Measurements from ENCODE around the gene UAP1L1. TPM values are rescaled to one million over a fixed set of nuclear protein-coding genes. Genes with fewer than 3 reads are reported as not detected.

UAP1L1 gene
- total and polyA plus RNA-seq, 2 experiments from 2014 or later, result 2.5 to 8.1 TPM

- H3K36me3 ChIP-seq (ENCODE audit: insufficient read depth), result no peaks in the 10 kb centered on the region
- no peak overlapping the region for H3K27ac Mint-ChIP-seq
- no peaks in the 10 kb centered on the region for H3F3A ChIP-seq (replicated peaks; ENCODE audit: low read depth)
- DNase-seq (ENCODE audit: low spot score) (no peak), ATAC-seq (no peak)
- no peak overlapping the region for H2AFZ ChIP-seq
- no peak for TF ChIP-seq POLR2AphosphoS5 (IDR thresholded peaks at IDR 0.05; ENCODE audit: low read depth)
- no peak for TF ChIP-seq ZNF331 (CRISPR knock-in tag; IDR thresholded peaks at IDR 0.05; ENCODE audit: low read depth)
- no peak for TF ChIP-seq REST (IDR thresholded peaks at IDR 0.05; ENCODE audit: unreplicated experiment)
- no peak for TF ChIP-seq CREB1 (CRISPR knock-in tag; IDR thresholded peaks at IDR 0.05; ENCODE audit: low read depth)
- TF ChIP-seq EZH2phosphoT487 (IDR thresholded peaks at IDR 0.05; ENCODE audit: unreplicated experiment), result no peak
- no peak for TF ChIP-seq CTCF (conservative IDR thresholded peaks at IDR 0.05; ENCODE audit: low read depth in 2 of 2)
- TF ChIP-seq ZNF114 (CRISPR knock-in tag; IDR thresholded peaks at IDR 0.05), result no peak
- TF ChIP-seq JUNB (IDR thresholded peaks at IDR 0.05; ENCODE audit: unreplicated experiment), result no peak
- no peak for TF ChIP-seq STAT1 (IDR thresholded peaks at IDR 0.05; ENCODE audit: unreplicated experiment)
- H3K4me3 ChIP-seq, result no peak overlapping the region
- H3K9me2 ChIP-seq (ENCODE audit: insufficient read depth), result no peaks in the 10 kb centered on the region
- H3K4me3 Mint-ChIP-seq, result no peak overlapping the region
- peaks cover 15% of the 10 kb centered on the region for H3K27me3 Mint-ChIP-seq (ENCODE audit: insufficient read depth, low read depth, poor library complexity)
- H4K20me1 ChIP-seq (replicated peaks; ENCODE audit: insufficient read depth), result no peaks in the 10 kb centered on the region; the same call in 1 of the 2 replicates
- peaks cover 7% of the 10 kb centered on the region; the same call in 1 of the 2 replicates for H3K4me1 ChIP-seq (ENCODE audit: insufficient read depth)
- H3K4me2 ChIP-seq, result no peak overlapping the region
- H3K79me2 ChIP-seq (replicated peaks; ENCODE audit: insufficient read depth), result peaks cover 7% of the 10 kb centered on the region; the same call in 1 of the 2 replicates
- H3K27ac ChIP-seq (ENCODE audit: low read depth), result no peak overlapping the region
- H3K9me3 Mint-ChIP-seq, result no peaks in the 10 kb centered on the region
- peaks cover 14% of the 10 kb centered on the region for H3K27me3 ChIP-seq (ENCODE audit: insufficient read depth)
- H3K36me3 Mint-ChIP-seq (ENCODE audit: low read depth), result no peaks in the 10 kb centered on the region; the same call in 2 of the 3 replicates
- peaks cover 4% of the 10 kb centered on the region; the same call in 1 of the 3 replicates for H3K4me1 Mint-ChIP-seq
Measured at GRCh38 chr9:137040568-137040967, 36.7 kb upstream of the UAP1L1 start.

GRCh38 chr9:137041124-137041523 is 36.2 kb upstream of the UAP1L1 start:
- H3K79me2 ChIP-seq (replicated peaks; ENCODE audit: insufficient read depth), result peaks cover 7% of the 10 kb centered on the region; the same call in 1 of the 2 replicates
- no peaks in the 10 kb centered on the region for H3K9me2 ChIP-seq (ENCODE audit: insufficient read depth)
- H3K4me3 Mint-ChIP-seq, result no peak overlapping the region
- no peaks in the 10 kb centered on the region for H3K9me3 Mint-ChIP-seq
- H3K4me2 ChIP-seq, result no peak overlapping the region
- DNase-seq (ENCODE audit: low spot score) (no peak), ATAC-seq (no peak)
- no peak overlapping the region for H2AFZ ChIP-seq
- peaks cover 14% of the 10 kb centered on the region for H3K27me3 ChIP-seq (ENCODE audit: insufficient read depth)
- no peak overlapping the region for H3K4me3 ChIP-seq
- no peak overlapping the region for H3K27ac ChIP-seq (ENCODE audit: low read depth)
- no peaks in the 10 kb centered on the region for H3K36me3 ChIP-seq (ENCODE audit: insufficient read depth)
- H4K20me1 ChIP-seq (replicated peaks; ENCODE audit: insufficient read depth), result no peaks in the 10 kb centered on the region; the same call in 1 of the 2 replicates
- no peaks in the 10 kb centered on the region; the same call in 2 of the 3 replicates for H3K36me3 Mint-ChIP-seq (ENCODE audit: low read depth)
- H3K4me1 Mint-ChIP-seq, result peaks cover 4% of the 10 kb centered on the region; the same call in 1 of the 3 replicates
- H3K27ac Mint-ChIP-seq, result no peak overlapping the region
- H3F3A ChIP-seq (replicated peaks; ENCODE audit: low read depth), result no peaks in the 10 kb centered on the region
- peaks cover 15% of the 10 kb centered on the region for H3K27me3 Mint-ChIP-seq (ENCODE audit: insufficient read depth, low read depth, poor library complexity)
- peaks cover 7% of the 10 kb centered on the region; the same call in 1 of the 2 replicates for H3K4me1 ChIP-seq (ENCODE audit: insufficient read depth)
- no peak for TF ChIP-seq EZH2phosphoT487 (IDR thresholded peaks at IDR 0.05; ENCODE audit: unreplicated experiment)
- no peak for TF ChIP-seq JUNB (IDR thresholded peaks at IDR 0.05; ENCODE audit: unreplicated experiment)
- no peak for TF ChIP-seq CREB1 (CRISPR knock-in tag; IDR thresholded peaks at IDR 0.05; ENCODE audit: low read depth)
- no peak for TF ChIP-seq ZNF331 (CRISPR knock-in tag; IDR thresholded peaks at IDR 0.05; ENCODE audit: low read depth)
- TF ChIP-seq ZNF114 (CRISPR knock-in tag; IDR thresholded peaks at IDR 0.05), result no peak
- TF ChIP-seq ETS1 (IDR thresholded peaks at IDR 0.05), result no peak
- no peak for TF ChIP-seq NANOG (IDR thresholded peaks at IDR 0.05; ENCODE audit: borderline replicate concordance)
- TF ChIP-seq EZH2 (IDR thresholded peaks at IDR 0.05; ENCODE audit: low read depth, unreplicated experiment), result no peak
- no peak for TF ChIP-seq STAT1 (IDR thresholded peaks at IDR 0.05; ENCODE audit: unreplicated experiment)
- TF ChIP-seq CTCF (conservative IDR thresholded peaks at IDR 0.05; ENCODE audit: low read depth in 2 of 2), result no peak

All from GM23338 (cell line).